GM12874 (cell line): ENCODE data around the gene APEX1.

Experiments used
- CTCF ChIP-seq: IDR thresholded peaks from 2 replicates; pipeline ENCODE4 v1.5.1; 2011; ENCODE audit warnings: low read depth, mild to moderate bottlenecking, control low read depth, low read length, moderate library complexity; ENCODE audit not compliant: insufficient read depth

The APEX1 gene

DNA sequence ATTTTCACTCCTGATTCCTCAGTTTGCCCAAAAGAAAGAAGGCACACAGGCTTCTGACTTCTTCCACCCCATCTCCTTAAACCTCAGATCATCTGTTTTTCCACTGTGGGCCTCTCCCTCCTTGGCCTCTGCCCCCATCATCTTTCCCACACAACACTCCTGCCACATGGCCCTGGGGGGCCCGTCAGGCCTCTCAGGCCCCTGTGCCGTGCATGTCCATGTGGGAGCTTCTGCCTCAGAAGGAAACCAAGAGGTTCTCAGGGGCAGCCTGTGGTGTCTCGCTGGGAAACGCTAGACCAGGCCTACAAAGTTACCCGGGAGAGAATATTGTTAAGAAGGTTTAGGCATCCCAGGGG is 27.0 kb upstream of the APEX1 start:
- TF ChIP-seq CTCF: no peak

DNA sequence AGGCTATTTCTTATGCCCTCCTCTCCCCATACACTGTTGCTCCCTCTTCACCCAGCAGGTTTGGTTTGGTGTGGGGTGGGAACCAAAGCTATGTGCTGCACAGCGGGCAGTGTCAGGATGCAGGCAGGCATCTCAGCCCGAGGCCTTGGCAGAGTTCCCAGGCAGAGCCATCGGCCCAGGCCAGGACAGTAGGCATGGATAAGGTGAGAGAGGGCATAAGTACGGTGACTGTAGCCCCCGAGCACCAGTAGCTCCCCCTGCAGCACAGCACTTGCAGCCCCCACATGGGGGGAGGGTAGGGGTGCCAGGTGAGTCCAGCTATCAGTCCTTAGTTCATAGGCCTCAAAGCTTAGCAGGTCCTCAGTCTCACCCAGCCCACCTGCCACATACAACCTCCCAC is 26.2 kb upstream of the APEX1 start:
- no peak for TF ChIP-seq CTCF

GRCh38 chr14:20429801-20430669 is 25.0 kb upstream of the APEX1 start:
- TF ChIP-seq CTCF: no peak

GRCh38 chr14:20434701-20435581 is 20.1 kb upstream of the APEX1 start:
- no peak for TF ChIP-seq CTCF

DNA sequence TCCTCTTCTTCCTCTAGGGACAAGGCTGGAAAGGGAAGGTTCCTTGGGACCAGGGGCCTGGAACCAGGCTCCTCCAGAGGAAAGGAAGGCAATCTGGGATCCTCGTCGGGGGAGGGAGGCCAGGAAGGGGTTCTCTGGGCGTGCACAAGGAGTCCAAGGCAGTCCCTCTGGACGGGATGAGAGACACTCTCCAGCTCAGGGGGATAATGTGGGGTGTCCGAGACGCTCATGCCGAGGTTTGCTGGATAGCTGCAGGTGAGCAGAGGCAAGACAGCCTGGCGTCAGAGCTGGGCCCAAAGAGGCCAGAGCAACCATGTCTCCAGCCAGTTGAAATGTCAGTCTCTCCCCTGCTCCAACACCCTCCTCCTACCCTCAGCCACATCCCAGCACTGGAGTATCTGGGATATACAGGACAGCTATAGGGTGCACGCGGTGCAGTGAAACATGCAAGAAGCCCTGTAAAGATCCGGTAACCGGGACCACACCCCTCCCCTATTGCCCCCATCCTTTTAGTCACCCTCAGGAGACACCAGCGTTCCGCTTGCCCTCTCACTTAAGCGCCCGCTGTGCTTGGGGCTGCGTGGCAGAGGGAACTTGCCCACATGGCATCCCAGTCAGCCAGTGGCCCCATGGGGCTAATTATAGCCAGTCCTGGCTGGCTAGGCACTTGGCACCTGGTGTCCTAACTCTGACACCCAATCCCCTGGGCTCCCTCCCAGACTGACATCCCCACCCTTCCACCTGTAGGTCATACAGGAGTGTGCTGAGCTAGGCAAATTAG is 19.3 kb upstream of the APEX1 start, which contains the start of gene KLHL33:
Gene KLHL33, minus strand, starts transcription at position 585 of the 781 bp plus-strand sequence. Its CDS starts 355 bp downstream, at position 230.
- no peak for TF ChIP-seq CTCF

GRCh38 chr14:20436363-20436755 is 18.7 kb upstream of the APEX1 start:
- no peak for TF ChIP-seq CTCF
